OCI-M2 (cell line): ENCODE data around the gene EIF3F.
"Not testable (repeated sequence)": the region's sequence is repeated elsewhere in the genome, so short reads cannot be mapped to it uniquely, and the experiment has no call there.

ENCODE experiments used
- DNase-seq: peaks from one replicate; lab custom pipeline; 2025; ENCODE audit not compliant: unreplicated experiment; lab: John Stamatoyannopoulos, UW

The EIF3F gene

DNA sequence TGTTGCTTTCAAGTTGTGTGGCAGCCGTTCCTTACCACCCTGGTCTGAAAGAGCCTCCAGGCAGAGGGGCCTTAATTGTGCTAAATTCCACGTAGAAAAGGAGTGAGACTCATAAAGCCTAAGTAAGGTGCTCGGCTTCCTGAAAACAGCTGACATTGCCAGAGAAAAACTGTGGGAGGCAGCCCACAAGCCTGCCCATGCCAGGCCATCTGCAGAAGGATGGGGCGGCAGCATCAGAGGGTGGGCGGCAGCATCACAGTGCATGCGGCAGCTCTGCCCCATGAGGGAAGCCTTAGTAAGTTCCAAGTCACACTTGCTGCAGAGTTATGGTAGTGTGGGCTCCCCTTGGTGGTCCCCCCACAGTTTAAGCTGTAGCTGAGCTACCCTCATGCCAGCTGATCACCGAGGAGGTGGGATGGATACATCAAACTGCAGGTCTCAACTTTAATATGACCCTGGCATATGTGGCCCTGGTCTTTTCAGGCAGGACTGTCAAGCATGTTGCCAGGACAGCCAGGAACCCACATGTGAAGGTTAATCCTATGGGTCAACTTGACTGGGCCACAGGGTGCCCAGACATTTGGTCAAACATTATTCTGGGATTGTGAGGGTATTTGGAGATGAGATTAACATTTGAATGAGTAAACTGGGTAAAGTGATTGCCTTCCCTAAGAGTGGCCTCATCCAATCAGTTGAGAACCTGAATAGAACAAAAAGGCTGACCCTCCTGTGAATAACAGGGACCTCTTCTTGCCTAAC lies 3.1 kb upstream of the EIF3F start:
- DNase-seq: no peak

GRCh38 chr11:7987560-7987883 lies 385 bp downstream of the EIF3F start:
- not testable (repeated sequence) for DNase-seq

GRCh38 chr11:7994581-7995278 lies 7.6 kb downstream of the EIF3F start:
- no peak for DNase-seq

DNA sequence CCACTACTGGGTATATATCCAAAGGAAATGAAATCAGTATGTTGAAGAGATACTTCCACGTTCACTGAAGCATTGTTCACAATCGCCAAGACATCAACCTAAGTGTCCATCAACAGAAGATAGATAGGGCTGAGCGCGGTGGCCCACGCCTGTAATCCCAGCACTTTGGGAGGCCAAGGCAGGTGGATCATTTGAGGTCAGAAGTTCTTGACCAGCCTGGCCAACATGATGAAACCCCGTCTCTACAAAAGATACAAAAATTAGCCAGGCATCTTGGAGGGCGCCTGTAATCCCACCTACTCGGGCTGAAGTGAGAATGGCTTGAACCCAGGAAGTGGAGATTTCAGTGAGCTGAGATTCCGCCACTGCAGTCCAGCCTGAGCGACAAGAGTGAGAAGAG lies 12.7 kb downstream of the EIF3F start:
- no peak for DNase-seq

DNA sequence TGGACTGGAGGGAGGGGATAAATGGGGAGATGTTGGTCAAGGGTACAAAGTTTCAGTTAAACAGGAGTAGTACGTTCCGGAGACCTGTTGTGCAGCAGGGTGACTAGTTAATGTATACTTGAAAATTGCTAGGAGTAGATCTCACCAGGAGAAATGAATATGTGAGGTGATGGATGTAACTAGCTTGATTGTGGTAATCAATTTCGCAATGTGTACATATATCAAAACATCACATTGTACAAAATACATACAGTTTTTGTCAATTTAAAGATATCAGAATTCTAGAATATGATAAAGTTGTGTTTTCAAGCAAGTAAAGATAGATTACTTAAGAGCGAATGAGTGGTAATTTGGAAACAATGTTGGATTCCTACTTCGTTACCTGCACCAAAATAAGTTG lies 13.3 kb downstream of the EIF3F start:
- no peak for DNase-seq

DNA sequence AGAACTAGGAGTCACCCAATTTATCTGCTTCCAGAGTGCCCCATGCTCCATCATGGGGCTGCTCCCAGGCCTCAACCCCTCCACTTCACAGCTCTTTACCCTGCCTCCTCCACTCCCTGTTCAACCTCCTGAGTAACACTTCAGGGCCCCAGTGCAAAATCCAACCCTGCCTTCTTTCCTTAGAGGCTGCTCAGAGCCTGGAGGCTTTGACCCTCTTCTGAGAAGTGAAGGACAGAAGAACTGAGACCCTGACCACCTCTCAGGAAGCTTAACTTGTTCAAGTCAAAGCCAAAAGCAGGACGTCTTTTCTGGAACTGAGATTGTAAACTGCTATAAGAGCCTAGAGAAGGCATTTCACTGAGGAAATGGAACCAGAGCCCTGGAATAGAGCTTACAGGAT lies 15.5 kb downstream of the EIF3F start:
- DNase-seq: no peak

- DNase-seq: no peak
Observed at GRCh38 chr11:8003187-8003586, 16.1 kb downstream of the EIF3F start.

DNA sequence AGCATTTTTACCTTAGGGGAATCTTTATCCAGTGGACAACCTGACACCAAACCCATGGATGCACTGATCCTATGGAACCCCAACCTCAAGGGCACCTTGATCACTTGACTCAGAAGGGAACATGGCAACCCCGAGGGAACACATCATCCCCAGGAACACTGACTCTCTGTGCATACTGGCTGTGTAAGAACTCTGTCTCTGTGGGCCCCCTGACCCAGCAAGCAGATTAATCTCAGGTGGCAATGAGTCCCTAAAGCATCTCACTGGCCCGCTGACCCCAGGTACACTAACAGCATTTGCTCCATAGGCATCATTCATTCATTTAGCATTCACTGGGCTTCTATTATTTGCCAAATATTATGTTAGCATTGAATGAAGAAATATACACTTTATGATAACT lies 16.9 kb downstream of the EIF3F start:
- no peak for DNase-seq

DNA sequence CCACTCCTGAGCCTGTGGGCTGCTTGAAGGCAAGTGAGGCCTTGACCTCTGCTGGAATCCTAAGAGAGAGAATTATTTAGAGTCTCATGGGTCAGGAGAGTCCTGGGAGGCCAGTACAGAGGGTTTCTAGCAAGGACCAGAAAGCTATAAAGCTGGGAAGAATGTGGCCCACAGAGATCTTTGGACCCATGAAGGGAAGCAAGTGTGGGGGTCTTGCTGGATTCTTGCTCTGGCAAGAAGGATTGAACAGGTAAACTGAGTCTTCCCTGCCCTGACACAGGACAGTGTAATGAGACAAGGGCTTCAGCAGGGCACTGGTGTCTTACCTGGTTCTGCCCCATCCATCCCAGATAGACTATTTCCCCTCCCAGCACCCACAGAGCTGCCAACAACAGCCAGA lies 18.4 kb downstream of the EIF3F start:
- no peak for DNase-seq

GRCh38 chr11:8006349-8006977 lies 19.3 kb downstream of the EIF3F start:
- DNase-seq: no peak

- no peak for DNase-seq
Observed at GRCh38 chr11:8008212-8008611, 21.1 kb downstream of the EIF3F start.

DNA sequence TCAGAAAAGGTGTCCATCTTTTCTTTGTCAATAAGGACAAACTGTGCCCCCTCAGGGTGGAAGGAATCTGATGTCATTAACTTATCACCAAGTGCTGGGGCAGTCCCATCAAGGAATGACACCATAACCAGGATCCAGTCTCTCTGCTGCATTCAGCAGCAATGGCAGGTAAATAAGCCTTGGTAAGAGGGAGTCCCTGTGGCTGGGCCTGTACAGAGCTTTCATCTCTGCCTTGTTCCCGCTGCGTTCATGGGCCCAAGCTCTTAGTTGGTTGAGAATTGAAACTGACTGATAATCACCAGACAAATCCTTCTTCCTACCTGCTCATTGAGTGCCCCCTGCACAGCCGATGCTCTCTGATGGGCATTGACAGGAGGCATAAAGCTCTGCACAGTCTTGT lies 22.7 kb downstream of the EIF3F start:
- no peak for DNase-seq

DNA sequence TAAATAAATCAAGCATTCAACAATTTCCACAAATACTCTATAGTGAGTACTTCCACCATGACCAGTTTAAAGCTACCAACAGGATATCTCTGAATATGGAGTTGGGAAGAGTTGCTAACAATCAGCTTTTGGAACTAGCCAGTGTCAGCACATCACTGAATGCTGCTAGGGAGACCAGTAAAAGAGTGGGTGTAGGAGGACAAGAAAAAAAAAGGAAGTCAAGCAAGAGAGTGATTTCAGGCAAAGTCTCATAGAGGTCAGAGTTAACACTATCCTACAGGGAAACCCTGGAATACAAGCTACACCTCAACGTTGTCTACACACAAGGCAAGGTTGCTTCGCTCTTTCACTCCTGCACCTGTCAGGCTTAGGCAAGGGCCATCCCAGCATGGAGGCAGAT lies 24.2 kb downstream of the EIF3F start:
- DNase-seq: no peak

GRCh38 chr11:8011981-8012444 lies 24.9 kb downstream of the EIF3F start:
- no peak for DNase-seq

DNA sequence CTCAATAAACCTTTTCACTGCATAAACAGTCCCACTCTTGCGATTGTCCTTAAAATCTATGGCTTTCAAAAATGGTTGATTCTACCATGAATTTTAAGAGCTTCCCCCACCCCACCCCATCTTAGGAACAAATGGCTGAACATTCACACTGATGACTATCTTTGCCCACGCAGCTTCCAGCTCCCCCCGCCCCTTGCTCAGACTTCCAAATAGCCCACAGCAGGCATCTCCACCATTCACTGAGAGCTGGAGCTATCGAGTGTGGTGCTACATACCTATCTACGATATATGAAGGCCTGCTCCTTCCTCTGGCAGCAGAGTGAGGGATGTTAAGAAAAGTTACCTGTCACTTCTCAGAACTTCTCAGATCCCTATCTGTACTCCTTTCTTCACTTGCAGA lies 26.7 kb downstream of the EIF3F start:
- no peak for DNase-seq

DNA sequence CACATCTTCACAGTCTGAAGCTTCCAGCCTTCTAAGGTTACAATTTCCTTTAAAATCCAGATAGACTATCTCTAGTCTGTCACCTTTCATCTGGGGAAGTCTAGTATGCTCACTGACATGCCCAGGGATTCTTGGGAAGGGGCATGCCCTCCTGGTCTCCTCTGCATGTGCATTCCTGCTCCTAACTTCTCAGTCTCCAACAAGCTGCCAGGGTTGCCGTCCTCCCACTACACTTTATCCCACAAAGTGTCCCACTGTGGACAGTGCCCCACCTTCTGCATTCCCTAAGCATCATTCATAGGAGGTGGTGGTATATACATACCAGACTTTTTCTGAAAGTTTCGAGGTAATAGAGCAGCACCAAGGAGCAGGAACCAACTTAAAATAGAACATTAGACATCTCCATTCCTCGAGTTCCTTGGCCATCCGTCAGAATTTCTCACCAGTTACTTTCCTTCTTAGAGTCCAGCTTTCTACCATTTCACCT lies 28.7 kb downstream of the EIF3F start:
- DNase-seq: no peak

DNA sequence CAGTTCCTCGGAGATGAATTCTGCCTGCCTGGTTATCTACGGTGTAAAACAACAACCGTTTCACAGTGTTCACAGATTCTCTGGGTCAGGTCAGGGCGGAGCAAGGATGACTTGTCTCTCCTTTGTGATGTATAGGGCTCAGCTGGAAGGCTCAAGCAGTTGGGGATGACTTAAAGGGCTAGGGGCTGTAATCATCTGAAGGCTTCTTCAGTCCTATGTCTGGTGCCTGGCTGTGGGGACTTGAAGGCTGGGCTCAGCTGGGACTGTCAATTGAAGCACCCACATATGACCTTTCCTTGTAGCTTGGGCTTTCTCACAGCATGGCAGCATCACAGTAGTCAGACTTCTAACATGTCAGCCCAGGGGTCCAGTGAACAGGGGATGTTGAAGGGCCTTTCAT lies 29.3 kb downstream of the EIF3F start:
- no peak for DNase-seq

DNA sequence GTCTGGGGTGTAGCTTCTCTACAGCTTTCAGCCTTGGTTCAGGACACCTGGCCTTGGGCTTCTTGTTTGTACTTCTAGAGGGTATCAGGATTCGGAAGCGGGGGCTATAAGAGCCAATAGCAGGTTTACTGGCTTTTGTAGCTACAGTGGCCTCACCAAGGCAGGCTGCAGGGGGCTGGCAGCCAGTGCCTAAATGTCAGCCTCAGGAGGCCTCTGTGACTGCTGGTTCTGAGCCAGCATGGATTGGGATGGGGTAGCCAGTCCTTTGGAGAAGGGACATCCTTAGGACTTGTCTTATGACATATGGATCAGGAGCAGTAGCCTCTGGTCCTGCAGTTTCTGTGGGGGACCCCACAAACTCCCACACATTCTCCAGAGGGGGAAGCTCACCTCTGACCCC lies 29.9 kb downstream of the EIF3F start:
- no peak for DNase-seq

- no peak for DNase-seq
Observed at GRCh38 chr11:8017894-8018483, 30.9 kb downstream of the EIF3F start.

DNA sequence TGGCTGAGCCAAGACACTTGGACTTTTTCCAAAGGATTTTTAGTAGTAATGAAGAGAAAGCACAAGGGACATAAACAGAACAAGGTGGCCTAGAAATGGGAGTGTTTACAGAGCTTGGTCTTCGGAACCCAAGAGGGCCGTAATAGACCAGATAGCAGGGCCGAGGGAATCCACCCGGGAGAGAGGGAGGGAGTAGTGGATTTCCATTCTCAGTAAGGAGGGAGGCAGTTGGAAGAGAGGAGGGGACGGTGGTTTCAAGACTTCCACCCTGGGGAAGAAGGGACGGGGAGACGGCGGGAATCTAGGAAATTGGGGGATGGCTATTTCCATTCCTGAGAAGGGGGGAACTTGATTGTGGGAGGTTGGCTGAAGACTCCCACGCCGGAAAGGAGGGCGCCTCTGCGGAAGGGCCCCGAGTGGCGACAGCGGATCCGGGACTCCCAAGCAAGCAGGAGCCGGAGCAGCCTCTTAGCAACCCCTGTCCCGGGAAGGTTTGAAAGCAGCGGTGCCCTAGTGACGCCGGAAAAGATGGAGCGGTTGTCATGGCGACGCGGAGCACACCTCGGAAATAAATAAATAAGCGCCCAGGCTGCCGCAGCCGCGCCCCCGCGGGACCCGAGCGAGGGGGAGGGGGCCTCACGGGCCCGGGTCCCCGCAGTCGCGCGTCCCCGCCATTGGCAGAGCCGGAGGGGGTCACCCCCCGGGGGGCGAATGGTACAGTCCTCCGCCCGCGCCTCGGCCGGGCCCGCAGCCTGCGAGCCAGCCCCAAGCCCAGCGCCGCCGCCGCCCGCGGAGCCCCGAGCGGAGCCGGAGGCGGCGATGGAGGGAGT lies 31.6 kb downstream of the EIF3F start:
- no peak for DNase-seq
